K562 (cell line): ENCODE data around the gene ZNF615. TPM values are rescaled to one million over a fixed set of nuclear protein-coding genes. Genes with fewer than 3 reads are reported as not detected.

Experiments
- ATAC-seq: fragments of 200-7000 bp; cut with Tn5 transposase; 3 replicates; pipeline ENCODE4 v1.9.1; 2020; ENCODE audit warnings: moderate library complexity
- BruUV-seq: library from RNA; stranded (reverse); fragments of 400-500 nt; replicated peaks from 2 replicates; lab custom pipeline; 2021; lab: Mats Ljungman, UMichigan
- CTCF ChIA-PET: fragments of 300-600 bp; formaldehyde crosslinking; extraction: SDS; loops from one replicate; lab custom pipeline; 2021; ENCODE audit warnings: low intra/inter-chr PET ratio; lab: Yijun Ruan, JAX
- POLR2A ChIA-PET: fragments of 300-600, 350-650 bp; sonication (Branson Sonifier 250); formaldehyde crosslinking; extraction: SDS; loops from one replicate; lab custom pipeline; 2021; ENCODE audit warnings: antibody characterized with exemption, inconsistent platforms; lab: Yijun Ruan, JAX
- DNase-seq, 4 experiments: peaks; one replicate each; pipeline versions ENCODE4 v3.0.0 to v3.0.0-alpha.2; 2011 to 2018; ENCODE audit warnings: low spot score in 3 of 4, mixed read lengths in 3 of 4; ENCODE audit errors: extremely low read depth in 1 of 4
- FAIRE-seq: peaks from 2 replicates; lab custom pipeline; 2011; peaks lifted over from hg19 to GRCh38; lab: Jason Lieb, UNC
- H2AFZ ChIP-seq: 2 replicates; pipeline ENCODE4 v1.6.0; 2011; ENCODE audit warnings: low read depth, low read length, control low read depth, inconsistent platforms
- H3K27ac ChIP-seq: fragments of 200-600 bp; 3 replicates; pipeline ENCODE4 v1.8.0; 2011; ENCODE audit warnings: low read depth, mild to moderate bottlenecking, control low read depth, inconsistent platforms, low read length, moderate library complexity, mixed read lengths; ENCODE audit errors: extremely low read depth
- H3K27me3 ChIP-seq, 2 experiments: fragments of 300-600 bp in 1 of 2; 2 replicates in 1 of 2; 3 replicates in 1 of 2; pipeline versions ENCODE4 v1.6.0 to v1.8.0; 2011; ENCODE audit warnings: inconsistent platforms in 2 of 2, low read length in 2 of 2, mild to moderate bottlenecking in 1 of 2, mixed read lengths in 1 of 2, moderate library complexity in 1 of 2; ENCODE audit not compliant: control insufficient read depth in 2 of 2, insufficient read depth in 2 of 2
- H3K36me3 ChIP-seq: fragments of 300-600 bp; 3 replicates; pipeline ENCODE4 v1.8.0; 2011; ENCODE audit warnings: mild to moderate bottlenecking, low read length, inconsistent platforms; ENCODE audit not compliant: control insufficient read depth, insufficient read depth
- H3K4me1 ChIP-seq, 2 experiments: fragments of 200-600 bp in 1 of 2; replicated peaks in 1 of 2; 2 replicates in 1 of 2; 3 replicates in 1 of 2; pipeline versions ENCODE4 v1.5.1 to v1.8.0; 2011; ENCODE audit warnings: inconsistent platforms in 2 of 2, low read length in 2 of 2, mild to moderate bottlenecking in 1 of 2, mixed read lengths in 1 of 2, moderate library complexity in 1 of 2; ENCODE audit not compliant: control insufficient read depth in 2 of 2, insufficient read depth in 2 of 2
- H3K4me2 ChIP-seq: 2 replicates; pipeline ENCODE4 v1.6.1; 2011; ENCODE audit warnings: low read length, control low read depth, inconsistent platforms, mixed read lengths; ENCODE audit not compliant: insufficient read depth
- H3K4me3 ChIP-seq: fragments of 200-600 bp; sonication (generic), shearing (Covaris generic); 2 replicates; pipeline ENCODE4 v1.5.1; 2016; ENCODE audit warnings: control low read depth, inconsistent platforms
- H3K79me2 ChIP-seq: fragments of 200-600 bp; 3 replicates; pipeline ENCODE4 v1.8.0; 2011; ENCODE audit warnings: low read length, inconsistent platforms; ENCODE audit not compliant: control insufficient read depth, insufficient read depth
- H3K9ac ChIP-seq, 2 experiments: 2 replicates each; pipeline versions ENCODE4 v1.6.0 to v1.6.1; 2011; ENCODE audit warnings: low read depth in 2 of 2, low read length in 2 of 2, control low read depth in 1 of 2, inconsistent platforms in 1 of 2, mild to moderate bottlenecking in 1 of 2, mixed read lengths in 1 of 2; ENCODE audit not compliant: insufficient read depth in 1 of 2
- H3K9me1 ChIP-seq: one replicate; pipeline ENCODE4 v1.6.0; 2011; ENCODE audit warnings: inconsistent platforms, mild to moderate bottlenecking, low read length, moderate library complexity; ENCODE audit not compliant: control insufficient read depth, insufficient read depth
- H3K9me3 ChIP-seq: replicated peaks from 2 replicates; pipeline ENCODE4 v1.5.1; 2011; ENCODE audit warnings: low read depth, low read length, inconsistent platforms; ENCODE audit not compliant: control insufficient read depth, insufficient read depth
- H4K20me1 ChIP-seq: replicated peaks from 2 replicates; pipeline ENCODE4 v1.6.1; 2011; ENCODE audit warnings: low read length, inconsistent platforms, mixed read lengths; ENCODE audit not compliant: control insufficient read depth, insufficient read depth
- CBX3 ChIP-seq, 2 experiments: IDR thresholded peaks; 1 replicate in 1 of 2; 2 replicates in 1 of 2; pipeline ENCODE4 v1.6.1; 2012; ENCODE audit warnings: inconsistent platforms in 2 of 2, low read length in 2 of 2, borderline replicate concordance in 1 of 2, control low read depth in 1 of 2
- HMGN3 ChIP-seq: IDR thresholded peaks from 2 replicates; pipeline ENCODE4 v1.6.1; 2011; ENCODE audit warnings: borderline replicate concordance, low read depth, mild to moderate bottlenecking, mixed read lengths, low read length; ENCODE audit not compliant: insufficient read length; ENCODE audit errors: extremely low read depth
- KAT8 ChIP-seq: fragments of 450-650 bp; IDR thresholded peaks from 2 replicates; pipeline ENCODE4 v1.6.1; 2016; ENCODE audit warnings: low read depth, mild to moderate bottlenecking
- NR3C1 ChIP-seq: sonication (generic); formaldehyde crosslinking; IDR thresholded peaks from 2 replicates; pipeline ENCODE4 v1.8.1; 2022; ENCODE audit warnings: missing genetic modification reagents
- SIX5 ChIP-seq, 2 experiments: IDR thresholded peaks; 2 replicates each; pipeline ENCODE4 v1.6.1; 2011; ENCODE audit warnings: low read length in 2 of 2, borderline replicate concordance in 1 of 2, low read depth in 1 of 2, mild to moderate bottlenecking in 1 of 2, moderate library complexity in 1 of 2; ENCODE audit not compliant: insufficient read depth in 1 of 2
- TRIM24 ChIP-seq, 2 experiments: fragments of 450-650 bp; IDR thresholded peaks; 2 replicates each; pipeline ENCODE4 v1.6.1; 2016
- TRIM28 ChIP-seq: fragments of 450-650 bp; IDR thresholded peaks from 2 replicates; pipeline ENCODE4 v1.6.1; 2017
- XRCC4 ChIP-seq: IDR thresholded peaks from one replicate; pipeline ENCODE4 v1.6.1; 2011; ENCODE audit not compliant: insufficient read depth, insufficient read length; ENCODE audit errors: extremely low read depth
- ZNF23 ChIP-seq: fragments of 250-450 bp; sonication (Bioruptor Pico); IDR thresholded peaks from 2 replicates; pipeline ENCODE4 v1.4.0; 2020; ENCODE audit warnings: mild to moderate bottlenecking
- ZNF274 ChIP-seq: IDR thresholded peaks from 2 replicates; pipeline ENCODE4 v1.6.1; 2011; ENCODE audit warnings: low read depth, mild to moderate bottlenecking, low read length, moderate library complexity, borderline replicate concordance
- ZNF75A ChIP-seq: fragments of 450-650 bp; formaldehyde crosslinking; IDR thresholded peaks from 2 replicates; pipeline ENCODE4 v1.4.0; 2020; ENCODE audit warnings: mild to moderate bottlenecking
- WGBS: fragments of 100-300 bp; shearing (Covaris generic); methylation state at CpG from one replicate; pipeline ENCODE4 v1.1.6; 2016; ENCODE audit warnings: low coverage, mixed read lengths; ENCODE audit not compliant: insufficient coverage; ENCODE audit errors: missing lambda C conversion rate; 5-methylcytosine and 5-hydroxymethylcytosine counted together
- in situ Hi-C: fragments of 300-500 bp; cut with MboI; formaldehyde crosslinking; loops from 4 replicates; pipeline ENCODE4 v1.15.0; 2018; ENCODE audit warnings: inconsistent platforms, mixed read lengths
- intact Hi-C: fragments of 100-400 bp; cut with micrococcal nuclease; formaldehyde crosslinking; loops from 2 replicates; pipeline ENCODE4 v1.14.2; 2022
- polyA plus RNA-seq, 8 experiments: library from polyadenylated mRNA; depleted of rRNA in 4 of 8; stranded (reverse) in 5 of 8; unstranded in 3 of 8; fragments of >200 nt; fragmentation: Nextera tagmentation in 2 of 8; fragmentation: Illumina TruSeq in 1 of 8; extraction: Ambion mirVana in 2 of 8; extraction: Trizol in 1 of 8; gene quantifications; 2 replicates each; pipeline versions ENCODE4 v1.2.1 to v1.2.3, GENCODE V29; 2011 to 2014; ENCODE audit warnings: inconsistent platforms in 1 of 8, missing spikeins in 1 of 8
- total RNA-seq, 7 experiments: library from RNA; depleted of rRNA in 6 of 7; stranded (reverse); fragments of >200 nt in 6 of 7; fragmentation: Illumina TruSeq in 2 of 7; extraction: Trizol in 2 of 7; gene quantifications; 2 replicates each; pipeline versions ENCODE4 v1.2.1 to v1.2.3, GENCODE V29; 2011 to 2021; ENCODE audit warnings: low replicate concordance in 1 of 7
- TF ChIP-seq, protein P1 (sequence below): fragments of 150-350 bp; IDR thresholded peaks from 2 replicates; pipeline ENCODE4 v1.6.1; 2014; ENCODE audit warnings: low read depth, mild to moderate bottlenecking, low read length, borderline replicate concordance
- TF ChIP-seq, protein P2 (sequence below): fragments of 450-650 bp; formaldehyde crosslinking; IDR thresholded peaks from 2 replicates; pipeline ENCODE4 v1.4.0; 2020; ENCODE audit warnings: mild to moderate bottlenecking, moderate library complexity
- TF ChIP-seq, protein P3 (sequence below): fragments of 450-650 bp; IDR thresholded peaks from 2 replicates; pipeline ENCODE4 v1.6.1; 2018; ENCODE audit warnings: mild to moderate bottlenecking, low read depth; ENCODE audit not compliant: partially characterized antibody

The ZNF615 gene
- total and polyA plus RNA-seq, 9 of the 15 experiments (the other 6 are each of a cell fraction or from before 2014, with no cell fraction given): 1.2 to 4.4 (median 2.7) TPM

DNA sequence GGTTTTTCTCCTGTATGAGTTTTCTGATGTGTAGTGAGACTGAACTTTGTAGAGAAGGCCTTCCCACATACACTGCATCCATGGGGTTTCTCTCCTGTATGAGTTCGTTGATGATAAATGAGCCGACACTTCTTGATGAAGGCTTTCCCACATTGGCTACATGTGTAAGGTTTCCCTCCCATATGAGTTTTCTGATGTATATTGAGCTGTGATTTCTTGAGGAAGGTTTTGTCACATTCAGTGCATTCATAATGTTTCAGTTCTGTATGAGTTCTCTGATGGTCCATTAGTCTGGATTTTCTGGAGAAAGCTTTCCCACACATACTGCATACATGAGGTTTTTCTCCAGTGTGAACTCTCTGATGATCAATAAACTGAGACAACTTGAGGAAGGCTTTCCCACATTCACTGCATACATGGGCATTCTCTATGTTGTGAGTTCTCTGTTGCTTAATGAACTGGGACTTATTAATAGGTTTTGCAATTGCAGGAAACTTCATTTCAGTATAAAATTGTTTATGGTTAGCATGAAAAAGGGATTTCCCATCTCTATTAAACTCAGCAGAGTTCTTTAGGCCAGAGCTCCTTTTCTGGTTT, 13.9 kb downstream of the ZNF615 start:
- POLR2A ChIA-PET: no interaction called here
- no peak for ATAC-seq
- Histone ChIP-seq H3K9ac (no peak overlapping the region), H4K20me1 (no peaks in the 10 kb centered on the region), H3K9me3 (peaks cover 21% of the 10 kb centered on the region), H3K27me3 (no peaks in the 10 kb centered on the region), H3K4me1 (no peaks in the 10 kb centered on the region), H3K79me2 (no peaks in the 10 kb centered on the region), H2AFZ (no peak overlapping the region), H3K9me1 (no peaks in the 10 kb centered on the region), H3K4me2 (no peak overlapping the region), H3K36me3 (no peaks in the 10 kb centered on the region), H3K4me3 (no peak overlapping the region), H3K27ac (no peak overlapping the region)
- intact Hi-C loops: no loop called here
- in situ Hi-C loops: no loop called here
- WGBS: 22% methylated on average over 2 of the region's 2 CpGs
- CTCF ChIA-PET: interaction anchor here (0.6 kb wide), 1 partner anchor 356 kb away, joined by 3 read pairs; no protein-coding TSS in a partner anchor
- BruUV-seq: no TSS peak
- FAIRE-seq: no peak
- DNase-seq: no peak
- TF ChIP-seq TRIM24 (IDR thresholded peaks at IDR 0.05) (peak in 1 of 2 experiments; percentile 33; a peak in 1 of 4 replicates), ZNF23 (CRISPR knock-in tag) (no peak), NR3C1 (no peak), TRIM28 (0 out of 2 replicates have a peak, but pooled peaks have one; percentile 71), SIX5 (IDR thresholded peaks at IDR 0.05; ENCODE audit: borderline replicate concordance in 1 of 2, insufficient read depth in 1 of 2, low read depth in 1 of 2, low read length in 2 of 2) (no peak), ZNF75A (peak; percentile 94), XRCC4 (no peak), CBX3 (IDR thresholded peaks at IDR 0.05; ENCODE audit: borderline replicate concordance in 1 of 2, low read length in 2 of 2) (peak in 1 of 2 experiments; percentile 18; a peak in 1 of 3 replicates), KAT8 (no peak), ZNF274 (peak; percentile 99), HMGN3 (no peak)
- TF ChIP-seq, protein P1, sequence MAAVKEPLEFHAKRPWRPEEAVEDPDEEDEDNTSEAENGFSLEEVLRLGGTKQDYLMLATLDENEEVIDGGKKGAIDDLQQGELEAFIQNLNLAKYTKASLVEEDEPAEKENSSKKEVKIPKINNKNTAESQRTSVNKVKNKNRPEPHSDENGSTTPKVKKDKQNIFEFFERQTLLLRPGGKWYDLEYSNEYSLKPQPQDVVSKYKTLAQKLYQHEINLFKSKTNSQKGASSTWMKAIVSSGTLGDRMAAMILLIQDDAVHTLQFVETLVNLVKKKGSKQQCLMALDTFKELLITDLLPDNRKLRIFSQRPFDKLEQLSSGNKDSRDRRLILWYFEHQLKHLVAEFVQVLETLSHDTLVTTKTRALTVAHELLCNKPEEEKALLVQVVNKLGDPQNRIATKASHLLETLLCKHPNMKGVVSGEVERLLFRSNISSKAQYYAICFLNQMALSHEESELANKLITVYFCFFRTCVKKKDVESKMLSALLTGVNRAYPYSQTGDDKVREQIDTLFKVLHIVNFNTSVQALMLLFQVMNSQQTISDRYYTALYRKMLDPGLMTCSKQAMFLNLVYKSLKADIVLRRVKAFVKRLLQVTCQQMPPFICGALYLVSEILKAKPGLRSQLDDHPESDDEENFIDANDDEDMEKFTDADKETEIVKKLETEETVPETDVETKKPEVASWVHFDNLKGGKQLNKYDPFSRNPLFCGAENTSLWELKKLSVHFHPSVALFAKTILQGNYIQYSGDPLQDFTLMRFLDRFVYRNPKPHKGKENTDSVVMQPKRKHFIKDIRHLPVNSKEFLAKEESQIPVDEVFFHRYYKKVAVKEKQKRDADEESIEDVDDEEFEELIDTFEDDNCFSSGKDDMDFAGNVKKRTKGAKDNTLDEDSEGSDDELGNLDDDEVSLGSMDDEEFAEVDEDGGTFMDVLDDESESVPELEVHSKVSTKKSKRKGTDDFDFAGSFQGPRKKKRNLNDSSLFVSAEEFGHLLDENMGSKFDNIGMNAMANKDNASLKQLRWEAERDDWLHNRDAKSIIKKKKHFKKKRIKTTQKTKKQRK: no peak
- TF ChIP-seq, protein P2, sequence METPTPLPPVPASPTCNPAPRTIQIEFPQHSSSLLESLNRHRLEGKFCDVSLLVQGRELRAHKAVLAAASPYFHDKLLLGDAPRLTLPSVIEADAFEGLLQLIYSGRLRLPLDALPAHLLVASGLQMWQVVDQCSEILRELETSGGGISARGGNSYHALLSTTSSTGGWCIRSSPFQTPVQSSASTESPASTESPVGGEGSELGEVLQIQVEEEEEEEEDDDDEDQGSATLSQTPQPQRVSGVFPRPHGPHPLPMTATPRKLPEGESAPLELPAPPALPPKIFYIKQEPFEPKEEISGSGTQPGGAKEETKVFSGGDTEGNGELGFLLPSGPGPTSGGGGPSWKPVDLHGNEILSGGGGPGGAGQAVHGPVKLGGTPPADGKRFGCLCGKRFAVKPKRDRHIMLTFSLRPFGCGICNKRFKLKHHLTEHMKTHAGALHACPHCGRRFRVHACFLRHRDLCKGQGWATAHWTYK: no peak
- TF ChIP-seq, protein P3, sequence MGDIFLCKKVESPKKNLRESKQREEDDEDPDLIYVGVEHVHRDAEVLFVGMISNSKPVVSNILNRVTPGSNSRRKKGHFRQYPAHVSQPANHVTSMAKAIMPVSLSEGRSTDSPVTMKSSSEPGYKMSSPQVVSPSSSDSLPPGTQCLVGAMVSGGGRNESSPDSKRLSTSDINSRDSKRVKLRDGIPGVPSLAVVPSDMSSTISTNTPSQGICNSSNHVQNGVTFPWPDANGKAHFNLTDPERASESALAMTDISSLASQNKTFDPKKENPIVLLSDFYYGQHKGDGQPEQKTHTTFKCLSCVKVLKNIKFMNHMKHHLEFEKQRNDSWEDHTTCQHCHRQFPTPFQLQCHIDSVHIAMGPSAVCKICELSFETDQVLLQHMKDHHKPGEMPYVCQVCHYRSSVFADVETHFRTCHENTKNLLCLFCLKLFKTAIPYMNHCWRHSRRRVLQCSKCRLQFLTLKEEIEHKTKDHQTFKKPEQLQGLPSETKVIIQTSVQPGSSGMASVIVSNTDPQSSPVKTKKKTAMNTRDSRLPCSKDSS: peak; percentile 24
